DOHH2 (cell line): Measurements from ENCODE around the gene NAGS.

Source experiments
- CTCF ChIP-seq: fragments of 200-600 bp; sonication (generic); IDR thresholded peaks from one replicate; pipeline ENCODE4 v1.5.1; 2014; ENCODE audit warnings: antibody characterized with exemption, mild to moderate bottlenecking, low read depth, low read length; ENCODE audit not compliant: poor library complexity, severe bottlenecking
- EZH2phosphoT487 ChIP-seq: fragments of 200-600 bp; sonication (generic); IDR thresholded peaks from 2 replicates; pipeline ENCODE4 v1.6.1; 2017; ENCODE audit warnings: borderline replicate concordance, mild to moderate bottlenecking, antibody characterized with exemption, low read length, moderate library complexity, mixed read lengths

DNA sequence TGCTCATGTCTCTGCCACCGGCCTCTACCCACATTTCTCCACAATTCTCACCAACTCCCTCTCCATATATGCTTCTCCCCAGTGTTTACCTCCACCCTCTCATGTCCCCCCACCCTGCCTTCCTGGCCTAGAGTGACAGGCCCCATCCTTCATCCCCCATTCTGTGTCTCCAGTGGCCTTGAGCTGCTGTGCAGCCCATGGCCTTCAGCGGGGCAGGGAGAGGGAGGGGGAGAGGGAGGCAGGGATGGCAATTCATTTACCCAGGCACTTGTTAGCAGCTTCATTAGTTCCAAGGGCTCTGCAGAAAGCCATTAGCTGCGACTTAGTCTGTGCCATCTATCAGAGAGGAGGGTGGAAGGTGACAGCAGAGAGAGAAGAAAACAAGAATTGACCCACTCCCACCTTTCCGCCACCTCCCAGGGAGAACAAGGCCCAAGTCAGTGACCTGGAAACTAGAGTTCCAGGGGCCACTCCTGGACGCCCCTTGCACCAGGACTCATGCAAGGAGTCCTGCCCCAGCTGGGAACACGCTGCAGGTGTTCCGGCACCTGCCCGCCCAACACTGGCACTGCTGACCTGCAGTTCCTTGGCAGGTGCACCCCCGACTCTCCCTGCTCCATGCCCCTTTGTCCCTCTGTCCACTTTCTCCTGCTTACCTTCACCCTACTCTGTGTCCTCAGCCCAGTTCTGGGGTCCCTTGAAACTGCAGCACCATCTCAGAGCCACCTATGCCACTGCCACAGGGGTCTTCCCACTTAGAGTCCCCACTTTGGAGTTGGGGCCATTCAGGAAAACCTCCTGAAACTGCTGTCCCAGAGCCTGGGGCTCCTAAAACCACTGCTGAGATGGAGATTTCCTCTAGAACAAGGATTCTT lies 27.2 kb upstream of the NAGS start:
- TF ChIP-seq CTCF (no peak), EZH2phosphoT487 (no peak)
